NOMO-1 treated with dmso at 0.1 percent for 144 hours (cell line): Measurements from ENCODE around the gene MRPL52.
A peak's percentile ranks its signal among the peaks of the same experiment; 100 is the strongest.
"Not testable (repeated sequence)": the region's sequence is repeated elsewhere in the genome, so short reads cannot be mapped to it uniquely, and the experiment has no call there.

Experiments used
- DNase-seq: peaks from one replicate; lab custom pipeline; 2025; ENCODE audit not compliant: unreplicated experiment; lab: John Stamatoyannopoulos, UW

Gene MRPL52

GRCh38 chr14:22829661-22830442, at the start of gene MRPL52:
MRPL52 (plus strand) TSS chr14:22829887; CDS start chr14:22829913, 26 bp downstream.
- peak; percentile 88 for DNase-seq

- no peak for DNase-seq
Measured at GRCh38 chr14:22780105-22780679, 49.5 kb upstream of the MRPL52 start.

GRCh38 chr14:22780941-22781300, 48.8 kb upstream of the MRPL52 start:
- DNase-seq: no peak

GRCh38 chr14:22781301-22781991, 48.2 kb upstream of the MRPL52 start:
- no peak for DNase-seq

GRCh38 chr14:22786685-22787084, 43.0 kb upstream of the MRPL52 start:
- DNase-seq: no peak

GRCh38 chr14:22791301-22791700, 38.4 kb upstream of the MRPL52 start:
- DNase-seq: no peak

GRCh38 chr14:22792158-22792557, 37.5 kb upstream of the MRPL52 start:
- DNase-seq: no peak

GRCh38 chr14:22793550-22793949, 36.1 kb upstream of the MRPL52 start:
- not testable (repeated sequence) for DNase-seq

GRCh38 chr14:22793976-22794375, 35.7 kb upstream of the MRPL52 start:
- no peak for DNase-seq

- DNase-seq: no peak
Measured at GRCh38 chr14:22794551-22794951, 35.1 kb upstream of the MRPL52 start.

GRCh38 chr14:22796087-22796707, 33.5 kb upstream of the MRPL52 start:
- no peak for DNase-seq

- DNase-seq: no peak
Measured at GRCh38 chr14:22797017-22797917, 32.4 kb upstream of the MRPL52 start.

GRCh38 chr14:22798528-22798927, 31.2 kb upstream of the MRPL52 start:
- no peak for DNase-seq

- DNase-seq: no peak
Measured at GRCh38 chr14:22800346-22800745, 29.3 kb upstream of the MRPL52 start.

- DNase-seq: no peak
Measured at GRCh38 chr14:22801716-22802115, 28.0 kb upstream of the MRPL52 start.

- DNase-seq: no peak
Measured at GRCh38 chr14:22802860-22803686, 26.6 kb upstream of the MRPL52 start.

GRCh38 chr14:22803687-22803974, 26.1 kb upstream of the MRPL52 start:
- no peak for DNase-seq

GRCh38 chr14:22805235-22805634, 24.5 kb upstream of the MRPL52 start:
- DNase-seq: not testable (repeated sequence)

- DNase-seq: no peak
Measured at GRCh38 chr14:22807432-22808087, 22.1 kb upstream of the MRPL52 start.
